ENCODE results near the gene QSOX2. TPM values are rescaled to one million over a fixed set of nuclear protein-coding genes. Genes with fewer than 3 reads are reported as not detected.

The QSOX2 gene
- total RNA-seq = 5.1 and 6.4 TPM in 2 replicates

GRCh38 chr9:136245219-136246150, at the start of gene QSOX2:
Gene QSOX2, minus strand, starts transcription at chr9:136245812. Its CDS starts 9 bp downstream, at chr9:136245803.
- peak; percentile 50 to 84 for DNase-seq (ENCODE audit: low read depth in 2 of 2)

DNA sequence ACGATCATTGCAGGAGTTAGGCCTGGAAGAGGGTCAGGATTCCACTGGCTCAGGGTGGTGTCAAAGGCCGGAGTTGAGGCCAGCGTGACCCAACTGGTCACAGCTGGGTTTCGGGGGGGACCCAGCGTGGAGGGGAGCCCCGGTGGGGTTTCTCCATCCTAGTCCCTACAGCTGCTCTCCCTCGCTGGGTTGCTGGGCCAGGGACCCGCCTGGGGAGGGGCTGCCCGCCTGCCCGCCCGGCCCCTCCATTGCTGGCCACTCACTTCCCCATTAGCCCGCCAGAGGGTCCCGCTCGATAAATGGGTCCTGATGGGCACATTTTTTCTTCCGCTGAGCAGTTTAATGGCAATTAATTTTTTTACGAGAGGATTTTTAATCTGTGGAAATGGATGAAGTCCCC, 49.4 kb upstream of the QSOX2 start:
- no peak for DNase-seq (ENCODE audit: low read depth in 2 of 2)

GRCh38 chr9:136294437-136294836, 48.8 kb upstream of the QSOX2 start:
- no peak for DNase-seq (ENCODE audit: low read depth in 2 of 2)

- DNase-seq (ENCODE audit: low read depth in 2 of 2) = no peak
Observed at GRCh38 chr9:136293476-136294077, 48.0 kb upstream of the QSOX2 start.

DNA sequence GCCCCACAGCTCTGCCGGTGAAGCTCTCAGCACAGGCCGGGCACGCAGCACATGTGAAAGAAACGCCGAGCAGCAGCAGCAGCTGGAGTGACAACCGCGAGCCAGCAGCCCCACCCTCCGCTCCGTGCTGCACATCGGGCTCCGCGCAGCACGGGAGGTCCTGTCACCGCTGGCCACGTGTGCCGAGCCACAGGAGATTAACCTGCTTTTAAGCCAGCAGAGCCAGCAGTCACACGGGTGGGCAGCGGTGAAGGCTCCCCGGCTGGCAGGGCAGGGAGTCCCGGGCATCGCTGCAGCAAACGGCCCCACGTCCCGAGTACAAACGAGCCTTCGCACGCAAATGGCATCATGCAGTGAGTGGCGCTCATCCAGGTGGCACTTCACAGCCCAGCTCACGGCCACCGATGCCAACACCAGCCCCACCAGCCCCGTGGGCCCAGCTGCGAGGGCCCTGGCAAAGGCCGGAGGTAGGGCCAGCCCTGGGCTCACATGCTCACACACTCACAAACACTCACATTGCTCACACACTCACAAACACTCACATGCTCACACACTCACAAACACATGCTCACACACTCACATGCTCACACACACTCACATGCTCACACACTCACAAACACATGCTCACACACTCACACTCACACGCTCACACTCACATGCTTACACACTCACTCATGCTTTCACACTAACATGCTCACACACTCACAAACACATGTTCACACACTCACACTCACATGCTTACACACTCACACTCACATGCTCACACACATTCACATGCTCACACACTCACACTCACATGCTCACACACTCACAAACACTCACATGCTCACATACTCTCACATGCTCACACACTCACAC, 47.2 kb upstream of the QSOX2 start:
- DNase-seq (ENCODE audit: low read depth in 2 of 2) = no peak

DNA sequence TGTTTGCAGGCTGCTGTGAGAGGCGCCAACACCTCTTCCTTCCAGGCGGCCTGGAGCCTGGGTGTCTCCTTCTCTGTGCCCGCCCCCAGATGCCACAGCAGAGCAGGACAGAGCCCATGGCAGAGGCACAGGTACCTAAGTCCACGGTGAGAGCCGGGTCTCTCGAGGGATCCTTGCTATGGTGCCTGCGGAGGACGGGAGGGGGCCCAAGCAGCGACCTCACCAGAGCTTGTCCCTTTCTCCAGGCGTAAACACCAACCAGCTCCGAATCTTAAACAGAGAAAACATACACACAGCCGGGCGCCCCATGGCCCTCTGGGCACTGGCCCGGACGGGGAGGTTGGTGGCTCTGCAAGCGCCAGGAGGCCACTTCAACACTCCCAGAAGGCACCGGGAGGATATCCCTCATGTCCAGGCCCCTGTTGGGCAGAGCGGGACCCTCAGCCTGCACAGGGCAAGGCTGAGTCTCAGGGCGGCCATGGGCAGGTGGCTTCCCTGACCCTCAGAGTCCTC, 46.5 kb upstream of the QSOX2 start:
- no peak for DNase-seq (ENCODE audit: low read depth in 2 of 2)

GRCh38 chr9:136291306-136292025, 45.9 kb upstream of the QSOX2 start:
- DNase-seq (ENCODE audit: low read depth in 2 of 2) = no peak

- no peak for DNase-seq (ENCODE audit: low read depth in 2 of 2)
Observed at GRCh38 chr9:136290508-136291000, 44.9 kb upstream of the QSOX2 start.

- no peak for DNase-seq (ENCODE audit: low read depth in 2 of 2)
Observed at GRCh38 chr9:136289651-136290507, 44.3 kb upstream of the QSOX2 start.

DNA sequence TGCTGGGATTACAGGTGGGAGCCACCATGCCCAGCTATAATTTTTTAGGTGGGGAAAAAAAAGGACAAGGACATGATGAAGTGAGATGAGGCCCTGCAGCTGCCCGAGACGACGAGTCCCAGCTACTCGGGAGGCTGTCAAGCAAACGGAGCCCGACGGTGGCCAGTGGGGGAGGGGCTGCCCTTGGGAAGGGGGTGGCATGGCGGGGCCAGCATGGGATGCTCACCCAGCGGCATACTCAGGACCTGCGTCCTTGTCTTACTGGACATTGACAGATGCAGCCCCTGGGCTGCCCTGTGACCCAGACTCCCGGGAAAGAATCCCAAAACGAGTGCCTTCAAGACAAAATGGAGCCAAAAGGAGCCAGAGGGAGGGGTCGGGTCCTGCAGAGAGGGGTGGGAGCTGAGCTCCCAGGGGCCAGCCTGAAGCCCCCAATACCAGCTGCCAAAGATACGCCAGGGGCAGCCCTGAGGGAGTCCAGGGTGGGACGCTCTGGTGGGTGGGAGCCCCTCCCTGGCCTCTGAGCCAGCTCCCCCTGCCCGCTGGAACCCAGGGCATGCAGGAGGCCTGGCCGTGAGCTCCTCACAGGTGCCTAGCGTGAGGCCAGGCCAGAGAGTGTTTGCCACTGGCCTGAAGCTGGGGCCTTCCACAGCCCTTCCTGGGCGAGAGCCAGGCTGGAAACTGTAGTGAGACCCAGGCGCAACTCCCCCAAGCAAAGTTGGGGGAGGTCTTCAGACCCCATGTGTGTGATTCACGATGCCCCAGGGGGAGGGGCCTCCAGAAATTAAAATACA, 42.5 kb upstream of the QSOX2 start:
- no peak for DNase-seq (ENCODE audit: low read depth in 2 of 2)

DNA sequence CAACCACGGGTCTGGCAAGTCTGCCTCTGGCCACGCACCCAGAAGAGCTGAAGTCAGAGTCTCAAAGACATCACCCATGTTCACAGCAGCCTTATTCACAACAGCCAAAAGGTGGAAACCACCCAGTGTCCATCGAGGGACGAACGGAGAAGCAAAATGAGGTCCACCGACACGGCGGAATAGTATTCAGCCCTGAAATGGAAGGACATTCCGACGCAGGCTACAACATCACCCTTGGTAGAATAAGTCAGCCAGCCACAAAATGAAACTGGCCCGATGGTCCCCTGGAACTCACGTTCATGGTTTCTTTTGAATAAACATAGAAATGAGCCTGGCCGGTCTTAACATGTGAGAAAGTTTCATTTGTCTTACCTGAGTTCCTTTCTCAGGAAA, 41.4 kb upstream of the QSOX2 start:
- no peak for DNase-seq (ENCODE audit: low read depth in 2 of 2)

DNA sequence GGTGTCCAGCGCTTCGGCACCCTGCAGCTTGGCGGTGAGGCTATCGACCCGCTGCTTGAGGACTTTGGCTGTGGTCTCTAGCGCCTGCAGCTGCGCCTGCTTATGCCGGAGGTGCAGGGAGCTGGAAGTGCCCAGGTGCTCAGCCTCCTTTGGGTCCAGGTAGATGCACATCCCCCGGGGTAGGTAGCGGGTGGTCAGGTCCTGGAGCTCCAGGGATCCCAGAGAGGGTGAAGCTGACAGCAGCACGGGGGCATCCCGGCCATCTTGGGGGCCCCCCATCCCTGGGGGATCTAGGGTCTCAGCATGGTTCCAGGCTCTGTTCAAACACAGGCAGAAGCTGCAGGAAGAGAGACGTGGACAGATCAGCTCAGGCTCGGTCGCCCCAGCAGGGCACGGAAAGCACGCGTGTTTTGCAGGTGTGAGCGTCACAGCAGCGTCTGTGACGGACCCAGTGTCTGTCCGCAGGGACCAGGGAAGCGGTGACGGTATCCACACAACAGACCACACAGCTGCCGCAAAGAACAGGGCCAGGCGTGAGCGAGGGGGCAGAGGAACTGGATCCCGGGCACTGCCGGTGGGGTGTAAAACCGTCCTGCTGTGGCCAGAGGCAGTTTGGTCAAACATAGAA, 40.9 kb upstream of the QSOX2 start:
- DNase-seq (ENCODE audit: low read depth in 2 of 2) = no peak

DNA sequence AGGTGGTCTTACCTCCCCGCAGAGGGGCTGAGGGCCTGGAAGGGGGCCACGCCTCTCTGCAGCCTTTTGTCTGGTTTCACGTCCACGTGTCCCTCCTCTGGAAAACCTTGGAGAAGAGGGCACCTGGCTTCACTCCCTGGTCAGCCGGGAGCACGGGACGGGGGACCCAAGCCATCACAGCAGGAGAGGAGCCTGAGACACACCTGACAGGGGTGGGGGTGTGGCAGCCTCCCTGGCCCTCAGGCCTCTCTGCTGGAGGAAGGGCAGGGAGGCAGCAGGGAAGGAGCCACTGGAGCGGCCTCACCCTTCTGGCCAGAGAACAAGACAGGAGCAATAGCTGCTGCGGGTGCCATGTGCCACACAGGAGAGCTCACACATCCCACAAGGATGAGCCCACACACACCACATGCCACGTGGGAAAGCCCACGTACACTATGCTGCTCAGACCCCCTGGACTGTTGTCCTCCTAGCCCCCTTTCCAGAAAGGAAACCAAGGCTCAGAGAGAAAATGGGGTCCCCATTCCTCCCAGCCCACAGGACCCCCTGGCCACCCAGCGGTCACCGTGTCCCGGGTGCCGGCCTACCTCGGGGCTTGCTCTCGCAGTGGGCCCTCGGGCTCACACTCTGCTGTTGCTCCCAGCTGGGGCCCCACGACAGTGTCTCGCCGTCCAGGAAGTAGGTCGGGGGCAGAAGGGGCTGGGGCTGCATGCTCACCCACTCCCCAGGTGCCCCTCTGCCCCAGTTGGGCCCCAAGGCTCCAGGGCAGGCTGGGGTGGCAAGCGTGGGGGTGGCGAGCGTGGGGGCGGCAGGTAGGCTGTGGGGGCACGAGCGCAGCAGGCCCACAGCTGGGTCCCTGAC, 40.1 kb upstream of the QSOX2 start:
- no peak for DNase-seq (ENCODE audit: low read depth in 2 of 2)

- DNase-seq (ENCODE audit: low read depth in 2 of 2) = no peak
Observed at GRCh38 chr9:136284951-136285350, 39.3 kb upstream of the QSOX2 start.

- no peak for DNase-seq (ENCODE audit: low read depth in 2 of 2)
Observed at GRCh38 chr9:136284311-136284710, 38.7 kb upstream of the QSOX2 start.

- DNase-seq (ENCODE audit: low read depth in 2 of 2) = peak; percentile 30 to 69
Observed at GRCh38 chr9:136283291-136284235, 38.0 kb upstream of the QSOX2 start.

Data from dermis microvascular lymphatic vessel endothelial cell (primary cell).